Measurements from ENCODE around the gene CHCHD10. TPM values are rescaled to one million over a fixed set of nuclear protein-coding genes. Genes with fewer than 3 reads are reported as not detected.

Gene CHCHD10
- total and polyA plus RNA-seq, 2 of the 8 experiments (the other 6 are each of a cell fraction or from before 2014, with no cell fraction given), result 58.3 to 94.5 TPM

GRCh38 chr22:23769321-23769965 lies 1.7 kb upstream of the CHCHD10 start (continued):
- TF ChIP-seq CHD7 (IDR thresholded peaks at IDR 0.05; ENCODE audit: insufficient replicate concordance, low read length) (no peak), CHD2 (IDR thresholded peaks at IDR 0.05; ENCODE audit: low read length) (no peak), GABPA (IDR thresholded peaks at IDR 0.05; ENCODE audit: borderline replicate concordance, insufficient read depth, low read length) (no peak), POLR2AphosphoS5 (IDR thresholded peaks at IDR 0.05; ENCODE audit: low read depth, low read length) (no peak), SIN3A (conservative IDR thresholded peaks at IDR 0.05 in 1 of 2, IDR thresholded peaks at IDR 0.05 in 1 of 2; ENCODE audit: low read depth in 1 of 2, low read length in 2 of 2) (no peak), MAFK (IDR thresholded peaks at IDR 0.05; ENCODE audit: low read depth, low read length) (no peak), USF2 (IDR thresholded peaks at IDR 0.05; ENCODE audit: low read length) (no peak), JUN (IDR thresholded peaks at IDR 0.05; ENCODE audit: low read depth, low read length) (no peak), BCL11A (IDR thresholded peaks at IDR 0.05; ENCODE audit: low read depth in 2 of 2, low read length in 2 of 2) (no peak), SIRT6 (IDR thresholded peaks at IDR 0.05; ENCODE audit: low read length) (no peak)
